HG03469 (cell line): Measurements from ENCODE around the gene ENKUR.
"Not testable (repeated sequence)": the region's sequence is repeated elsewhere in the genome, so short reads cannot be mapped to it uniquely, and the experiment has no call there.

Experiments used
- ATAC-seq: cut with Tn5 transposase; IDR thresholded peaks from one replicate; pipeline ENCODE4 v1.9.1; 2021; ENCODE audit warnings: mild to moderate bottlenecking, moderate library complexity, moderate number of reproducible peaks; ENCODE audit not compliant: unreplicated experiment

Gene ENKUR

DNA sequence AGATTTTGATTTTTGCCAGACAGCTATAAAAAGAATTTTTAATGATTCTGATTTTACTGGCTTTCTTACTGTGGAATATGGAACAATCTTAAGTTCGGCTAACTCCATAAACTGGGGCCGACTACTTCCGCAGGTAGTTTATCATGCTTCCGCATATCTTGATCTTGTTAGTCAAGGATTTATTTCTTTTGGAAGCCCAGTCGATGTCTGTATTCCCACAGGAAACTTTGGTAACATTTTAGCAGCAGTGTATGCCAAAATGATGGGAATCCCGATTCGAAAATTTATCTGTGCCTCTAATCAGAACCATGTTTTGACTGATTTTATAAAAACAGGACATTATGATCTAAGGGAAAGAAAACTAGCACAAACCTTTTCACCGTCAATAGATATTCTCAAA, 8.6 kb upstream of the ENKUR start:
- no peak for ATAC-seq

DNA sequence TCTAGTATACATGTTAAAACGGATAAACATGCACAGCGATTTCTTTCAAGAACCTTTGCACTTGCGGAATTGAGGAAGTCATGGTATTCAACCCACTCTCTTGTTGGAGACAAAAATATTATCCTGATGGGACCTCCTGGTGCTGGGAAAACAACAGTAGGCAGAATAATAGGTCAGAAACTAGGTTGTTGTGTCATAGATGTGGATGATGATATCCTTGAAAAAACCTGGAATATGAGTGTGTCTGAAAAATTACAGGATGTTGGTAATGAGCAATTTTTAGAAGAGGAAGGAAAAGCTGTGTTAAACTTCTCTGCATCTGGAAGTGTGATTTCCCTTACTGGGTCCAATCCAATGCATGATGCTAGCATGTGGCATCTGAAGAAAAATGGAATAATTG, 7.3 kb upstream of the ENKUR start:
- no peak for ATAC-seq

GRCh38 chr10:25018703-25019102, 2.7 kb upstream of the ENKUR start:
- no peak for ATAC-seq

GRCh38 chr10:25017661-25018060, 1.7 kb upstream of the ENKUR start:
- no peak for ATAC-seq

DNA sequence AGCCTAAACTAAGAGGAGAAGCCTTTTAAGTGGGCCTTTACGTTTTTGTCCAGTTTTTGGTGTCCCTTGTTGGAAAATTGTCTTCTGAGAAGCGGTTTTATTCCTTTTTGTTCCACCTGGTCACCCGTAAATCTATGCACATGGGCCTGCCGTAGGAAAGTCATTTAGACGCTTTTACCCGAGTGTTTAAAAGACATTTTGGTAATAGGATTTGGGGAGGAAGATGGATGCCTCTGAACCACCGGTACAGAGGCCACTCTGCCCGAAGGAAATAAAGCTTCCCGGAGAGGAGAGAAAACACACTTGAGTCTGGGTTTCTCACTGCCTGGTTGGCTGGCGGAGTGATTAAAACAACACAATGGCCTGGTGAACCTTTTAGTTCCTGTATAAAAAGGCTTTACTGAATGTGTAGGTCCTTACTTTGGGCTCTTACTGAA, 1.2 kb upstream of the ENKUR start:
- no peak for ATAC-seq

GRCh38 chr10:25016376-25017153, 607 bp upstream of the ENKUR start, which contains the start of gene THNSL1:
TSS of gene THNSL1 (plus strand) at chr10:25016612. CDS start at chr10:25023224, 6,612 bp downstream.
- peak; percentile 99 for ATAC-seq

DNA sequence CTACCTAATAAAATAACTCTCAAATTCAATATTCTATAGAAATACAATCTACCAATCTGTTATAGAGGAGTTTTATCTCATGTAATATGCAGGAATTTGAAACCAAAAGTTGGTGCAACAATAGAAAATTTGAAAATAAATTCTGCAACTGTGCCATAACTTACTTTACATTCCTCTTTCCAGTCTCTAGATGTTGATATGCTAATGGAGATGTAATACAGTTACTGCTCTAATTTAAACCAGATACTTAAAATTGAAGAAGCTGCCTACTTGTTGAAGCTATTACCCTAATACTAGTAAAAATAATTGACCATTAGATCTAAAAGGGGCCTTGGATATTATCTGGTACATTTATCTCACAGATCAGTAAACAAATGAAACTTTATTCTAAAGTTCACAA, 1.4 kb downstream of the ENKUR start:
- ATAC-seq = no peak

- ATAC-seq = not testable (repeated sequence)
Measured at GRCh38 chr10:25011591-25011990, 4.4 kb downstream of the ENKUR start.

- no peak for ATAC-seq
Measured at GRCh38 chr10:24998044-24998443, 17.9 kb downstream of the ENKUR start.

DNA sequence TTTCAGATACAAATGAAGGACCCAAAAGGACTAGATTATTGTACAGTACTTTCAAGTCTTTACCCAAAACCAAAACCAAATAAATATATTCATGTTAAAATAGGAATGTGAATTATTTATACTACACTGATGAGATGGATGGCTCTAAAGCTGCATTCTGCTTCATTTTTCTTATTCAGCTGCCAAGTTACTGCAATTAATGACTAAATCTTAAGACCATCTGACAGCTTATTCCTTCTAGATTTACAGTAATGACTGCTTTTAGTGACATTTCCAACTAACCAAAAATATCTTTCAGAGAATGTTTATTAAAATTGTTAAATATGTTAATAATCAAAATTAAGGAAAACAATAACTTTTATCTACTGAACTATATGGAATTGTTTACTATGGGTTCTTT, 20.9 kb downstream of the ENKUR start:
- no peak for ATAC-seq

- ATAC-seq = no peak
Measured at GRCh38 chr10:24993237-24993958, 22.6 kb downstream of the ENKUR start.

GRCh38 chr10:24992512-24993133, 23.3 kb downstream of the ENKUR start:
- ATAC-seq = no peak

GRCh38 chr10:24991298-24991697, 24.7 kb downstream of the ENKUR start:
- no peak for ATAC-seq

DNA sequence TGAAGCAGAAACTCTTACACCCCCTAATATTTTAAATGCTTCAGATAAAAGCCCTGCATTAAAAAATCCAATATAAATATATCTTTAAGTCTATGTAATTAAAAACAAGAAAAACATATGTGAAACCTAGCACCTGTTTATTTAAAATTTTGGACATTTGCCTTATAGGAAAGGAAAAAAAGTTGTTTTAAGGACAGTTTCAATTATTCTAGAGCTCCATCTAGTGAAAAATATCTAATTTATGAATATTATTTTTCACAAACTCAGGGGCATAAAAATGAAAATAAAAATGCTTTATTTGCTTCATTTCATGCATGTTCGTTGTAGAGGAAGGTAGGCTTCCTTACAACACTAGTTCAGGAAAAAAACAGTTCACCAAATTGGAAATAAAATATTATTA, 26.1 kb downstream of the ENKUR start:
- no peak for ATAC-seq

- ATAC-seq = no peak
Measured at GRCh38 chr10:24988831-24989640, 26.9 kb downstream of the ENKUR start.

- no peak for ATAC-seq
Measured at GRCh38 chr10:24984906-24985305, 31.1 kb downstream of the ENKUR start.

DNA sequence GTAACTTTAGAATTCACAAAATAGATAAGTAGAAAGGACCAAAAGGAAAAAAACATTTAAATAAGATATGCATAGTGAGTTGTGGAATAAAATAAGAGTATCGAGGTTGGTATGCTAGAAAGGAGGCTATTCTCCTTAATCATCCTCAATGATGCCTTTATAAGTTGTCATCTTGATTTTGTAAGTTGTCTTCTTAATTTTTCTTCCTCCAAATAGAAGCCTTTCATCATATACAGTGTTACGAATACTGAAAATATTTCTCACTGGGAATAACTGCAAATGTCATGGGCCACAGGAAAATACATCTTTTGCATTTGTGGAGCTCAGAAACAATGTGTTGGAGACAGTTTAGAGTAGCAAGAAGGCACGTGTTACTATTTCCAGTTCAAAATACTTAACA, 32.0 kb downstream of the ENKUR start:
- ATAC-seq = no peak

GRCh38 chr10:24983130-24983529, 32.8 kb downstream of the ENKUR start:
- ATAC-seq = no peak

GRCh38 chr10:24982319-24983112, 33.4 kb downstream of the ENKUR start:
- ATAC-seq = no peak

DNA sequence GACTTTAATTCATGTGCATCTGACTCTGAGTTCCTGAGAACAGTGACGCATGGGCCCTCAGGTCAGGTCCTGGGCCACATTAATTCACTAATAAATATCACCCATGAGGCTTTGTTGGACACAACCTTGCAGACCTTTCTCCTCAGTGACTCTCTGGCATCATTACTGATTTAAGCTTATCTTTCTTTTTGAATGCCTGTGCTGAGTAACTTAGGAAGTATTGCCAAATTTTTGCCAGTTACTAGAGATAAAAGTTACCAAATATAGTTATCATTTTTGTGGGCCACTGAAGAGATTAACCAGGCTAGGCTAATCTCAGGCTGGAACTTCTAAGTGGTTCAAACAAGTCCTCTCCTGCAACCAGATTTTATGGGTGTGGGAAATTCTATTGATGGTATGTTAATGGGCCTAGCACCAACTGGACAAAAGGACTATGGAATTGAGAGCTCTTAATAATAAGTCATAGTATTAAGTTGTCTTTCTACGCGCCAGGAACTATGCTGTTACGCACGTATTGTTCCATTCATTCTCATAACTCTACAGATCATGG, 34.7 kb downstream of the ENKUR start:
- ATAC-seq = no peak
